IPS DF 6.9 (cell line): ENCODE data around the gene PRPS1L1.

Experiments used
- DNase-seq: peaks from one replicate; pipeline ENCODE4 v3.0.0-alpha.2; 2013; ENCODE audit warnings: low read depth, low spot score
- H3K27ac ChIP-seq: one replicate; pipeline ENCODE4 v1.5.1; 2013; ENCODE audit warnings: low read length, control low read depth
- H3K27me3 ChIP-seq: 2 replicates; pipeline ENCODE4 v1.6.1; 2013; ENCODE audit warnings: mild to moderate bottlenecking, low read length; ENCODE audit not compliant: control insufficient read depth, insufficient read depth
- H3K36me3 ChIP-seq: 2 replicates; pipeline ENCODE4 v1.6.1; 2013; ENCODE audit warnings: low read length; ENCODE audit not compliant: control insufficient read depth, insufficient read depth
- H3K4me1 ChIP-seq: 2 replicates; pipeline ENCODE4 v1.6.1; 2013; ENCODE audit warnings: low read length; ENCODE audit not compliant: control insufficient read depth, insufficient read depth
- H3K4me3 ChIP-seq: 2 replicates; pipeline ENCODE4 v1.5.1; 2013; ENCODE audit warnings: mild to moderate bottlenecking, low read length
- H3K9me3 ChIP-seq: 2 replicates; pipeline ENCODE4 v1.6.1; 2013; ENCODE audit warnings: low read length, inconsistent platforms; ENCODE audit not compliant: control insufficient read depth, insufficient read depth
- WGBS: extraction: QIAGEN DNeasy Blood & Tissue Kit; methylation state at CpG from one replicate; pipeline ENCODE4 v1.1.7; 2013; ENCODE audit warnings: mixed read lengths, missing lambda C conversion rate; ENCODE audit not compliant: insufficient read length, insufficient coverage; 5-methylcytosine and 5-hydroxymethylcytosine counted together

Gene PRPS1L1

DNA sequence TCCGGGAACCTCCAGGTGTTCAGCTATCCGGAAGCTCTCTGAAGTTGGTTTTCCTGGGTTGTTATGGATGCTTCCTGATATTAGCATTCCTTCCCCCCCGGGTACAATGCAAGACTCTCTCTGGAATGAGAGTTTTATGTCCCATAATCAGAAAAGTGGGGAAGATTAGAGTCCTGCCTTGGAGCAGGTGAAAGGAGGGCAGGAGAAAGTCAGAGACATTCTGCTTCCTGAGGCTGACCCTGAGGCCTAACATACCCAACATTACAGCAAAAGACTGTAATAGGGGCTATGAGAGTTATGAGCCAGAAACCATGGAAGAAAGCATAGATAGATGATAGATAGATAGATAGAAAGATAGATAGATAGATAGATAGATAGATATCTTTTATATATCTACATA is 36.9 kb downstream of the PRPS1L1 start:
- no CpG with 5 or more reads among the region's 3 CpGs for WGBS
- Histone ChIP-seq H3K27me3 (no peaks in the 10 kb centered on the region), H3K9me3 (no peaks in the 10 kb centered on the region), H3K27ac (no peak overlapping the region), H3K36me3 (no peaks in the 10 kb centered on the region), H3K4me3 (no peak overlapping the region), H3K4me1 (no peaks in the 10 kb centered on the region)
- no peak for DNase-seq

DNA sequence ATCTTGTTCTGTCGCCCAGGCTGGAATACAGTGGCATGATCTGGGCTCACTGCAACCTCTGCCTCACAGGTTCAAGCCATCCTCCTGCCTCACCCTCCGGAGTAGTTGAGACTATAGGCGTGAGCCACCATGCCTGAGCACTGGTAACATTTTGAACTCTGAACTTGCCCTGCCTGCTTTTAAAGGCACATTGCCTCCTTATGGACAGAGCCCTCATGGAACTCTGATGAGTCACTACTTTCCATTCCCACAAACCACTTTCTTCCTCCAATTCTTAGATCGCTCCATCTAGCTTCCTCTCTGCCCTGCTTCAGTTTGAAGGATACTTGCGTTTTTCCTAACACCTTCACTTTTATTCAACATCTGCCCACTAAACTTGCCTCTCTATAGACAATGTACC is 38.1 kb downstream of the PRPS1L1 start:
- H3K36me3 ChIP-seq, result no peaks in the 10 kb centered on the region
- DNase-seq, result no peak
- no peaks in the 10 kb centered on the region for H3K4me1 ChIP-seq
- no peaks in the 10 kb centered on the region for H3K27me3 ChIP-seq
- no CpG with 5 or more reads among the region's 5 CpGs for WGBS
- no peaks in the 10 kb centered on the region for H3K9me3 ChIP-seq
- H3K4me3 ChIP-seq, result no peak overlapping the region
- no peak overlapping the region for H3K27ac ChIP-seq

DNA sequence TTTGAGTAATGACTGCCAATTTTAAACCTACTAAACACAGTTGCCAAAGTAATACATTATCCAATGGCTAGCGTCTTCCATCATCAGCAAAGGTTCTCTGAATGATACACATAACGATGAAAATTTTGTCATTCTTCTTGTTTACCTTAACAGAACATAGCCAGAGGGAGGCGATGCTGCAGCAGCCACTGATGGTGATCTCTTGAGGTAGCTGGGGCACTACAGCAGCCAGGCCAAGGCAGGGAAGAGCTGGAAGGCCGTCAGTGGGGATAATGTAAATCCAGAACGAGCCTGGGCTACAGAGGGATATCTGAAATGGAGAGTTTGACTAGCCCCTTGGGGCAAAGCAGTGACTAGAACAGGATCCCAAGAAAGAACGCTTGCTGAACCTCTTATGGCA is 38.8 kb downstream of the PRPS1L1 start:
- H3K27ac ChIP-seq, result no peak overlapping the region
- DNase-seq, result no peak
- H3K36me3 ChIP-seq, result no peaks in the 10 kb centered on the region
- WGBS, result no CpG with 5 or more reads among the region's 6 CpGs
- H3K9me3 ChIP-seq, result no peaks in the 10 kb centered on the region
- H3K4me3 ChIP-seq, result no peak overlapping the region
- no peaks in the 10 kb centered on the region for H3K4me1 ChIP-seq
- H3K27me3 ChIP-seq, result no peaks in the 10 kb centered on the region

DNA sequence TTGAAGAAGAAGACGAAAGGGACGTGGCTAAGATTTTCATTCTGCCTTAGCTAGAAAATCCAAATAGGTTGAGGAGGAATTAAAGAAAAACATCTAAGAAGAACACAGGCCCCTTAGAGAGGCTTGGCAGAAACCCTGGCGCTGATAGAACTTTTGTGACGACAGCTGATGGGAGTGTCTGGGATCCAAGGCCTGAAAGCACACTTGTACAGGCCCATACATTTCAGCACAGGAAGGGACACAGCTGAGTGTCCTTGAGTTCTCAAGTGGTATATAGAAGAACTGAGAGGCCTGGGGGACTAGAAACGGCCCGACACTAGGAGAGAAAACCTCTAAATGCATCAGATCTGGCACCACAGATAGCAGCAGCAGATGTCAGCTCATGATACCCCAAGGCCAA is 39.5 kb downstream of the PRPS1L1 start:
- no peaks in the 10 kb centered on the region for H3K36me3 ChIP-seq
- H3K4me3 ChIP-seq, result no peak overlapping the region
- H3K4me1 ChIP-seq, result no peaks in the 10 kb centered on the region
- no CpG with 5 or more reads among the region's 6 CpGs for WGBS
- no peaks in the 10 kb centered on the region for H3K9me3 ChIP-seq
- H3K27me3 ChIP-seq, result no peaks in the 10 kb centered on the region
- no peak overlapping the region for H3K27ac ChIP-seq
- DNase-seq, result no peak

DNA sequence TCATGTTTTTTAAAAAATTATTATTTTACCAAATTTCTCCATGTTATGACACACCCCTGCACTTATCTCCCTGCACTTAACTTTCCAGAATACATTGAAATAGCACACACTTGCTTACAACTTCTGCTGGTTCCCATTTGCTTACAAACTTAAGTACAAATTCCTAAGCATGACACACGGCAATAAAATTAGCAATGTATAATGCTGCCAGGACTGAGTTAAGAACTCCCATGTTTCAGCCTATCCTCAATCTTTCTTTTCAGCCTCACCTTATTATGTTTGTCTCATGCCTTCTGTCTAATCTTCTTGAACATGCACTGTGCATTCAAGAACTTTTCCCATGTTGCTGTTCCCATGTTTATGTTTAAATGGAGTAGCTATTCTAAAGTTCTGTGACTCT is 40.8 kb downstream of the PRPS1L1 start:
- H3K27me3 ChIP-seq, result no peaks in the 10 kb centered on the region
- no peaks in the 10 kb centered on the region for H3K36me3 ChIP-seq
- H3K4me1 ChIP-seq, result no peaks in the 10 kb centered on the region
- no peak overlapping the region for H3K4me3 ChIP-seq
- DNase-seq, result no peak
- H3K27ac ChIP-seq, result no peak overlapping the region
- no CpG with 5 or more reads among the region's 1 CpG for WGBS
- H3K9me3 ChIP-seq, result no peaks in the 10 kb centered on the region

DNA sequence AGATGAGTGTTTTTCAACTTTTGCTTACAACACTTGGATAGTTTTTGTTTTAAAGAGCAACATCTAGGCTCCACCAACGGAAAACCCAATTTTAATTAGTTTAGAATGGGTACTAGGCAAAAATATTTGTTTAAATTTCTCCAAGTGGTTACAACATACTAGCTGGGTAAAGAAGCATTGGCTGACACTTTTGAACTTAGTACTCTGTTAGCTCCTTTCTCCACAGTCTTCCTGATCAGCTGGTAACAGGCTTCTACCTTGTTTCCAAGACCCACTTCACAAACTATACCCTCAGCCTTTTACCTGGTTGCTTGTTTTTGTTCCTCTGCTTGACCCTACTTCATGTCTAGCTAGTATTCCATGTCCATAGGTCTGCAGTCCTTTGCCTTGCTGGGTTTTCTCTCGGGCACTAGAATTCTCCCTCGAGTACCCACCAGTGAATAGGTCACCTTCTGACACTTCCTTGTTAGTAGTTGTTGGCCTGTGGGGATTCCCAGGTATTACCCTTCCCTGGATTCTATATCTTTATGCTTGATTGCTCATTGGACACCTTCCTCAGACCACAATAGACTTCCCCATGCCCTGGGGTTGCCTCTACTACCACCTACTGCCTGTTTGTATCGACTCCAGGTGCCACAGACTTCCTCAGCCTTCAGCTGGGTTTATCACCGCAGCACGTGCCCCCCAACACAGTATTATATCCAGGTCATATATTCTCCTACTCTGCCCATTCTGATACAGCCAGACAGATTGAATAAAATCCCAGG is 42.0 kb downstream of the PRPS1L1 start:
- H3K4me1 ChIP-seq, result no peaks in the 10 kb centered on the region
- no peak overlapping the region for H3K27ac ChIP-seq
- DNase-seq, result no peak
- no peaks in the 10 kb centered on the region for H3K9me3 ChIP-seq
- H3K36me3 ChIP-seq, result no peaks in the 10 kb centered on the region
- no CpG with 5 or more reads among the region's 6 CpGs for WGBS
- H3K4me3 ChIP-seq, result no peak overlapping the region
- no peaks in the 10 kb centered on the region for H3K27me3 ChIP-seq

DNA sequence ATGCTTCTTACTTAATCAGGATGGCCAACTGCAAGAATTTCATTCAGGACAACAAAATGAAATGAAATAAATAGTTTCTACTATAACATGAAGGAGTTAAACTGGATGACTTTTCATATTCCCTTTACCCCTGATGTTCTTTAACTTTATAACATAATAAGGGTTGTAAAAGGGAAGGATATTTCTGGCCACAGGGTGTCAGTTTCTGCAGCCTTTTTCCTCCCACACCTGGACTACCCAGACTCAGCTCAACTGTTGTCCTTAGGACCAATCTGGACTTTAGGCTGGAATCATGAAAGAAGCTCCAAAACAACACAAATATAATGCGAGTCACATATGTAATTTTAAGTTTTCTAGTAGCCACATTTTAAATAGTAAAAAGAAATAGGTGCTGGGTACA is 43.4 kb downstream of the PRPS1L1 start:
- no peaks in the 10 kb centered on the region for H3K36me3 ChIP-seq
- no peak for DNase-seq
- no peak overlapping the region for H3K27ac ChIP-seq
- WGBS, result no CpG with 5 or more reads among the region's 1 CpG
- H3K4me3 ChIP-seq, result no peak overlapping the region
- H3K27me3 ChIP-seq, result no peaks in the 10 kb centered on the region
- no peaks in the 10 kb centered on the region for H3K9me3 ChIP-seq
- H3K4me1 ChIP-seq, result no peaks in the 10 kb centered on the region

DNA sequence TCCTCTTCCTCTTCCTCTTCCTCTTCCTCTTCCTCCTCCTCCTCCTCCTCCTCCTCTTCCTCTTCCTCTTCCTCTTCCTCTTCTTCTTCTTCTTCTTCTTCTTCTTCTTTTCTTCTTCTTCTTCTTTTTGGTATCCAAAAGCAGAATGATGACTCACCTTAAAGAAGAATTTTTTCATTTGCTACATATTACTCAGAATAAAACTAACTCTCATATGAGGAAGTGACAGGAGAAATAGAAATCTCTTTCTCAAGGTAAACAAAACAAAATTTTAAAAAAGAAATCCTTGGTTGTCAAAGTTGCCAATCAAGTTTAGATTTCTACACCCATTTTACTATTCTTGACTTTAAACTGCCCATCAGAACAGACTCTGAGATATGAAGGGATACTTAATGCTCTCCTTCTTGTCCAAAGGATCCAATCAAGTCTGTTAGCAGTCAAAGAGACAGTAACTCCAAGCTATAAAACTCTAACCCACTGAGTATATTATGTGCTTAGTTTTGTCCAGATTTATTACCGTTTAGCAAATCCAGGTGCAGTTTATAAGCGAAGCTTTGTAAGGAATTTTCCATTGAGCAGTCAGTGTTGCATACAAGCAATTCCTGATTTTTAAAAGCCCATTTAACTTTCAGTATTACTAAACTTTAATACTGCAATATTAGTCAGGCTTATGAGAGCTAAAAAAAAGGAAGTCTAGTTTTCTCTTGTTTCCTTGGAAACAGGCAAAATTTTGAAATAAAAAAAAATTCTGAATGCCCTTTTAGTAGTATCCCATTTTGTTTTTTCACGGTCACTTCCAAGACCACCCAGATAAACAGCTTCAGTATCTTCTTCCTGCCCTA is 44.2 kb downstream of the PRPS1L1 start:
- no peak overlapping the region for H3K27ac ChIP-seq
- DNase-seq, result no peak
- WGBS, result no CpG with 5 or more reads among the region's 3 CpGs
- no peaks in the 10 kb centered on the region for H3K36me3 ChIP-seq
- H3K4me3 ChIP-seq, result no peak overlapping the region
- no peaks in the 10 kb centered on the region for H3K9me3 ChIP-seq
- no peaks in the 10 kb centered on the region for H3K4me1 ChIP-seq
- H3K27me3 ChIP-seq, result no peaks in the 10 kb centered on the region

DNA sequence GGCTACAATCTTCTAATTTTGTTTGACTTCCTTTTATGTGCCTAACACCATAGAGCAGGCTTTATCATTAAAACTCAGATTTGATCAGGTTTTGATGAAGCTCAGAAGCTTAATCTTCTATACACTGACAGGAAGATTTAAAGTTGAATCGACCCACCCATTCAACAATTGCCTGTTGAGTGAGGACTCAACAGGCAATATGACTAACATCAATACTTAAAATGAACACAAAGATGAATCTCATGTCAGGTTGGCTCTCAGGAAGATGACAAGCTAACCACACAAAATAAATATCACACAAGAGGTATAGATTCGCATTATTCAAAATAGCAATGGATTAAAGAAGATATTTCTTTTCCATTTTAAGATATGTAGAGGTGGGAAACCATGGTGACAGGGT is 50.7 kb downstream of the PRPS1L1 start:
- no peaks in the 10 kb centered on the region for H3K9me3 ChIP-seq
- no peaks in the 10 kb centered on the region for H3K27me3 ChIP-seq
- H3K4me3 ChIP-seq, result no peak overlapping the region
- no CpG with 5 or more reads among the region's 2 CpGs for WGBS
- no peak overlapping the region for H3K27ac ChIP-seq
- no peaks in the 10 kb centered on the region for H3K36me3 ChIP-seq
- DNase-seq, result no peak
- H3K4me1 ChIP-seq, result no peaks in the 10 kb centered on the region
